Endodermal cell (in vitro differentiated cells): ENCODE measurements around the gene LTBP2. TPM values are rescaled to one million over a fixed set of nuclear protein-coding genes. Genes with fewer than 3 reads are reported as not detected.

Source experiments
- DNase-seq: peaks from one replicate; pipeline ENCODE4 v3.0.0-alpha.2; 2017
- H3K27ac ChIP-seq: 2 replicates; pipeline ENCODE4 v1.5.1; 2013; ENCODE audit warnings: mild to moderate bottlenecking, low read depth, low read length, moderate library complexity
- H3K27me3 ChIP-seq: 2 replicates; pipeline ENCODE4 v1.6.1; 2013; ENCODE audit warnings: mild to moderate bottlenecking, low read length, moderate library complexity; ENCODE audit not compliant: insufficient read depth, control insufficient read depth, poor library complexity, severe bottlenecking
- H3K36me3 ChIP-seq: 2 replicates; pipeline ENCODE4 v1.7.0; 2013; ENCODE audit warnings: mild to moderate bottlenecking, low read length, moderate library complexity; ENCODE audit not compliant: control insufficient read depth, insufficient read depth
- H3K4me1 ChIP-seq: one replicate; pipeline ENCODE4 v1.7.0; 2013; ENCODE audit warnings: low read length; ENCODE audit not compliant: control insufficient read depth, insufficient read depth
- H3K4me3 ChIP-seq: 2 replicates; pipeline ENCODE4 v1.5.1; 2013; ENCODE audit warnings: mild to moderate bottlenecking, low read length, moderate library complexity
- H3K9ac ChIP-seq: 2 replicates; pipeline ENCODE4 v1.6.1; 2013; ENCODE audit warnings: mild to moderate bottlenecking, low read length, moderate library complexity; ENCODE audit not compliant: poor library complexity, severe bottlenecking; ENCODE audit errors: extremely low read depth
- H3K9me3 ChIP-seq: 2 replicates; pipeline ENCODE4 v1.6.1; 2013; ENCODE audit warnings: mild to moderate bottlenecking, low read length, moderate library complexity; ENCODE audit not compliant: control insufficient read depth
- H3K27ac Mint-ChIP-seq: 2 replicates; pipeline ENCODE4 v1.8.0; 2020; ENCODE audit warnings: mixed read lengths
- H3K27me3 Mint-ChIP-seq: 2 replicates; pipeline ENCODE4 v1.8.0; 2021; ENCODE audit warnings: mild to moderate bottlenecking, mixed read lengths; ENCODE audit not compliant: insufficient read depth
- H3K36me3 Mint-ChIP-seq: 2 replicates; pipeline ENCODE4 v1.8.0; 2020; ENCODE audit warnings: low read depth, mixed read lengths
- H3K4me1 Mint-ChIP-seq: 2 replicates; pipeline ENCODE4 v1.8.0; 2020; ENCODE audit warnings: mixed read lengths
- H3K4me3 Mint-ChIP-seq: 2 replicates; pipeline ENCODE4 v1.8.0; 2020; ENCODE audit warnings: mild to moderate bottlenecking, moderate library complexity, mixed read lengths
- H3K9me3 Mint-ChIP-seq: 2 replicates; pipeline ENCODE4 v1.8.0; 2020; ENCODE audit warnings: mild to moderate bottlenecking, mixed read lengths
- CTCF ChIP-seq: fragments of 200-600 bp; sonication (generic); conservative IDR thresholded peaks from 2 replicates; pipeline ENCODE4 v1.5.0; 2021; ENCODE audit warnings: antibody characterized with exemption, mild to moderate bottlenecking
- WGBS, 2 experiments: methylation state at CpG; one replicate each; pipeline versions ENCODE4 v1.1.5 to v1.1.7; 2013; ENCODE audit warnings: missing lambda C conversion rate in 2 of 2, mixed read lengths in 1 of 2; ENCODE audit not compliant: insufficient coverage in 1 of 2, insufficient read length in 1 of 2; 5-methylcytosine and 5-hydroxymethylcytosine counted together
- total RNA-seq, 2 donors: library from RNA; stranded (reverse); fragmentation: NEBNext Ultra II Directional in 1 of 2; extraction: Animal tissue kit (Norgen Biotek cat#: 25700) in 1 of 2; gene quantifications; 2 replicates in 1 of 2; 3 replicates in 1 of 2; pipeline ENCODE4 v1.2.1, GENCODE V29; 2021

LTBP2 gene
- total RNA-seq, 2 donors from 2014 or later, result 1.7 to 2.9 TPM

- Histone ChIP-seq H3K4me1 (peaks cover 2% of the 10 kb centered on the region), H3K27ac (no peak overlapping the region), H3K4me3 (no peak overlapping the region), H3K27me3 (no peaks in the 10 kb centered on the region), H3K36me3 (peaks cover 26% of the 10 kb centered on the region), H3K9ac (no peak overlapping the region), H3K9me3 (no peaks in the 10 kb centered on the region)
- TF ChIP-seq CTCF, result no peak
- WGBS, 2 experiments, result 97 to 100% methylated on average over 2 to 3 of the region's 3 CpGs
- H3K4me1 Mint-ChIP-seq, result peaks cover 18% of the 10 kb centered on the region
- H3K9me3 Mint-ChIP-seq, result no peaks in the 10 kb centered on the region
- no peaks in the 10 kb centered on the region for H3K27me3 Mint-ChIP-seq
- DNase-seq, result no peak
- no peak overlapping the region for H3K27ac Mint-ChIP-seq
- peaks cover 10% of the 10 kb centered on the region for H3K36me3 Mint-ChIP-seq
- no peak overlapping the region for H3K4me3 Mint-ChIP-seq
These were observed 42.9 kb upstream of the LTBP2 start for GRCh38 chr14:74654931-74655330.

DNA sequence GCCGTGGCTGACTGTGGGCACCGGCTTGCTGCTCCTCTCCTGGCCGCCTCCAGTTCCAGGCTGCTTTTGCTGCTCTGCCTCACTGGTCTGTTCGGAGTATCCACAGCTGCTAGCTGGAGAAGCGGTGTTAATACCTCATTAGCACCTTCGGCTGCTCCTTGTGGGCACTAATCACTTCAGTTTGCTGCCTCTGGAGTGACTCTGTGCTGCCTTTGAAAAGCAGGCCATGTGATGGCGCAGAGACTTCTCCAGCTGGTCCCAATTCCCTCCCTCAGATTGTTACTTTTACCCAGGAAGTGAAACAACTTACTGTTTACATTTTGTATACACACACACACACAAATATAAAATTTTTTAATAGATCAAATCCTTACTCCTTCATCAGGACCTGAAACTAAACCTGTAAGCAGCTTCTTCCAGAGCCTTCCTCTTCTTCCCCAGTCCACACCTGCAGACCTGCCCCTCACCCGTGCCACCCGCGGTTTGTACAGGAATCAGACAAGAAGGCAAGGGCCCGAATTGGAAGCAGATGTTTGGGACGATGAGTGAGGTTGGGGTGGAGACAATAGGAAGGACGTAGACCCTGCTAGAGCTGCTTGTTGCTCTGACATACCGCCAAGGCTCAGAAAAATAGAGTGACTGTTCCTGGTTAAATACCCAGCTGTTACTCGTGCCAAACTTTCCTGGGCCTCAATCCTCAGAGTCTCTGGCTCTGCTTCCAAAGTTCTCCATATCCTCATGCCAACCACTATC is 41.5 kb upstream of the LTBP2 start:
- H3K27ac Mint-ChIP-seq, result peak overlapping the region; percentile 24
- H3K4me3 ChIP-seq, result no peak overlapping the region
- H3K9ac ChIP-seq, result no peak overlapping the region
- H3K27me3 Mint-ChIP-seq, result no peaks in the 10 kb centered on the region
- no peaks in the 10 kb centered on the region for H3K27me3 ChIP-seq
- H3K36me3 ChIP-seq, result peaks cover 16% of the 10 kb centered on the region
- no peak overlapping the region for H3K4me3 Mint-ChIP-seq
- H3K4me1 ChIP-seq, result peaks cover 2% of the 10 kb centered on the region
- H3K36me3 Mint-ChIP-seq, result peaks cover 4% of the 10 kb centered on the region
- H3K27ac ChIP-seq, result no peak overlapping the region
- peaks cover 18% of the 10 kb centered on the region for H3K4me1 Mint-ChIP-seq
- DNase-seq, result peak; percentile 79
- no peaks in the 10 kb centered on the region for H3K9me3 Mint-ChIP-seq
- TF ChIP-seq CTCF, result peak; percentile 19
- 75 to 89% methylated on average over 12 to 15 of the region's 15 CpGs for WGBS, 2 experiments
- no peaks in the 10 kb centered on the region for H3K9me3 ChIP-seq

DNA sequence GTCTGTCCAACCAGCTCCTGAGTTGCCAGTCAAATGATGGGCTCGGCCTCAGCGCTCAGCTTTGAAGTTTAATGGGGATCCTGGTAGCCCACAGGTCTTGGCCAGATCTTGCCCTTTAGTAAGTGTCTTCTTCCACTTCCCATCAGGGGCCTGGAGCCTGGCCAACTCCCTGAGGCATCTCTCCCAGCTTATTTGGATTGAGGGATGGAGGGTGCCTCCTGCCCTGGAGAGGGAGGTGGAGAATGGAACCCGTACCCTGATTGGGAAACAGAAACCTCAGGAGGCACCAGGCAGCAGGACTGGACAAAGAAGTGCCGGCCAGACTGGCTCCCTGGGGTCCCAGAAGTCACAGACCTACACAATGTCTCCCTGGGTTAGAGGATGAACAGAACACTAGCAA is 40.5 kb upstream of the LTBP2 start:
- Histone ChIP-seq H3K9ac (no peak overlapping the region), H3K27me3 (no peaks in the 10 kb centered on the region), H3K4me3 (no peak overlapping the region), H3K36me3 (peaks cover 15% of the 10 kb centered on the region), H3K4me1 (peaks cover 2% of the 10 kb centered on the region), H3K27ac (no peak overlapping the region), H3K9me3 (no peaks in the 10 kb centered on the region)
- Mint-ChIP-seq H3K9me3 (no peaks in the 10 kb centered on the region), H3K27me3 (no peaks in the 10 kb centered on the region), H3K36me3 (no peaks in the 10 kb centered on the region), H3K4me1 (peaks cover 20% of the 10 kb centered on the region), H3K27ac (no peak overlapping the region), H3K4me3 (no peak overlapping the region)
- TF ChIP-seq CTCF, result no peak
- DNase-seq, result no peak
- WGBS, 2 experiments, result 79 to 100% methylated on average over 1 to 4 of the region's 4 CpGs
